Caco-2 (cell line): ENCODE data around the gene KIF6. TPM values are rescaled to one million over a fixed set of nuclear protein-coding genes. Genes with fewer than 3 reads are reported as not detected.

Experiments
- BruUV-seq: library from RNA; stranded (reverse); fragments of 400-500 nt; replicated peaks from 2 replicates; lab custom pipeline; 2021; lab: Mats Ljungman, UMichigan
- CTCF ChIA-PET: fragments of 300-600 bp; sonication (Branson Sonifier 250); formaldehyde crosslinking; loops from one replicate; lab custom pipeline; 2022; ENCODE audit warnings: antibody characterized with exemption; lab: Charles Lee
- POLR2A ChIA-PET: fragments of 300-600 bp; sonication (Branson Sonifier 250); formaldehyde crosslinking; loops from one replicate; lab custom pipeline; 2022; ENCODE audit warnings: antibody characterized with exemption; lab: Charles Lee
- DNase-seq, 2 experiments: peaks; one replicate each; pipeline versions ENCODE4 v3.0.0 to v3.0.0-alpha.2; 2020 to 2022
- H3K27me3 ChIP-seq: replicated peaks from 2 replicates; pipeline ENCODE4 v1.6.0; 2011; ENCODE audit warnings: low read length; ENCODE audit not compliant: control insufficient read depth, insufficient read depth
- H3K36me3 ChIP-seq: 2 replicates; pipeline ENCODE4 v1.5.1; 2011; ENCODE audit warnings: low read length; ENCODE audit not compliant: control insufficient read depth, insufficient read depth
- H3K4me1 ChIP-seq: fragments of 250-450 bp; sonication (Bioruptor Pico); 2 replicates; pipeline ENCODE4 v1.5.1; 2020; ENCODE audit warnings: mild to moderate bottlenecking
- H3K4me3 ChIP-seq: 2 replicates; pipeline ENCODE4 v1.5.1; 2011; ENCODE audit warnings: low read depth, mild to moderate bottlenecking, control low read depth, low read length
- H3K9me3 ChIP-seq: fragments of 250-450 bp; sonication (Bioruptor Pico); 2 replicates; pipeline ENCODE4 v1.5.1; 2020; ENCODE audit warnings: mild to moderate bottlenecking, moderate library complexity
- H3K27ac Mint-ChIP-seq: one replicate; pipeline ENCODE4 v1.8.0; 2022; ENCODE audit warnings: mixed read lengths; ENCODE audit not compliant: unreplicated experiment
- H3K27me3 Mint-ChIP-seq: one replicate; pipeline ENCODE4 v1.8.0; 2022; ENCODE audit warnings: mixed read lengths; ENCODE audit not compliant: insufficient read depth, unreplicated experiment
- H3K36me3 Mint-ChIP-seq: one replicate; pipeline ENCODE4 v1.8.0; 2022; ENCODE audit warnings: mild to moderate bottlenecking, mixed read lengths; ENCODE audit not compliant: insufficient read depth, unreplicated experiment
- H3K4me1 Mint-ChIP-seq: one replicate; pipeline ENCODE4 v1.8.0; 2022; ENCODE audit warnings: low read depth, mixed read lengths; ENCODE audit not compliant: unreplicated experiment
- H3K4me3 Mint-ChIP-seq: one replicate; pipeline ENCODE4 v1.8.0; 2022; ENCODE audit warnings: mild to moderate bottlenecking, moderate library complexity, mixed read lengths; ENCODE audit not compliant: unreplicated experiment
- H3K9me3 Mint-ChIP-seq: one replicate; pipeline ENCODE4 v1.8.0; 2022; ENCODE audit warnings: mixed read lengths; ENCODE audit not compliant: unreplicated experiment
- CTCF ChIP-seq, 2 experiments: fragments of 200-600 bp in 1 of 2; IDR thresholded peaks; 1 replicate in 1 of 2; 2 replicates in 1 of 2; pipeline versions ENCODE4 v1.5.1 to v1.8.0; 2011 to 2022; ENCODE audit warnings: antibody characterized with exemption in 1 of 2, control low read depth in 1 of 2, inconsistent platforms in 1 of 2, low read depth in 1 of 2, low read length in 1 of 2, mild to moderate bottlenecking in 1 of 2, moderate library complexity in 1 of 2; ENCODE audit not compliant: insufficient read depth in 1 of 2, severe bottlenecking in 1 of 2, unreplicated experiment in 1 of 2
- intact Hi-C: fragments of 100-400 bp; cut with micrococcal nuclease; formaldehyde crosslinking; loops from one replicate; pipeline ENCODE4 v1.10.0; 2022; ENCODE audit not compliant: unreplicated experiment
- total RNA-seq: library from RNA; stranded (reverse); gene quantifications from 2 replicates; pipeline ENCODE4 v1.2.3, GENCODE V29; 2022

Gene KIF6
- total RNA-seq, 1 experiment from 2014 or later: not detected

DNA sequence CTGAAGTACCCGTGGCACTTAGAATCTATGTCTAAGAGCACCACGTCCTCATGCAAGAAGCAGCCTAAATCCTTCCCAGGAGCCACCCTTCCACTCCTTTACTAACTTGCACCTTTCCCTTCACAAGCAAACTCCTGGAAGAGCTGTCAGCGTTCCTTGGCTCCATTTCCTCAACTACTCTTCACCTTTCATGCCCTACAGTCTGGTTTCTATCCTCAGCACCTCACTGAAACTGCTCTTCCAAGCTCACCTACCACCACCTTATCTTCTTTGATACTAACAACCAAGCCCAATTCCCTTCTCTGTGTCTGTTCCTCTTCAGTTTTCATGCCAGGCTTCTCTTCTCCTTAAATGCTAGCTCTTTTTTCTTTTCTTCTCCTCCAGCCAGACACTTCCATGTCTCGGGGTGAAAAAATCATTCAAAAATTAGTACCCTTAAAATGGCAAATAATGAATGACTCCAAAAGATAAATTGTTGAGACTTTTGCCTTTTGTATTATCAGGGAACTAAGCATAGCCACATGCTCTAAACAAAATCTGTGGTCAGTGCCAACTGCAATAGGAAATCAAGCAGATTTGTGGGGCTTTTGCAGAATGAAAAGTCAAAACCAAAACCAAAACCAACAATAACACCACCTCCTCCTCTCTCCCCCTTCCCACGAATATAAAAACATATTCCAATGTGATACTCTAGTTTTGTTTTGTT is 253.1 kb downstream of the KIF6 start:
- H3K4me1 Mint-ChIP-seq: peaks cover 6% of the 10 kb centered on the region
- POLR2A ChIA-PET: no interaction called here
- intact Hi-C loops: no loop called here

DNA sequence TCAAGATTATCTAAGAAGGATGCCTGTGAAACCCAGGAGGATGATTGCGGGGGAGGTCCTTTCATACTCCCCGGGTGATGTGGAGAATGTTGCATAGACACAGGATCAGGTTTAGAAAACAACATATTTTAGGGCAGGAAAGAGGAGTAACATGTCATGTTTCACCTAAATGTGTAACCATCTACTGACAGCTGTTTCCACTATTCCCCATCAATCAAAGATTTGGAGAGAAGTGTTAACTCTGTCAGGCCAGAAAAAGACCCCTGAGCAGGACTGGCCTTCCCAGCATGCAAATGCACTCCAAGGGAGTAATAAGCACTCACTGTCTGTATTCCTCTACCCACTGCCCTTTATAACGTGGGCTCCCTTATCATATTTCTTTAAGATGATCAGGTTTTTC is 254.7 kb downstream of the KIF6 start:
- ChIA-PET POLR2A (no interaction called here), CTCF (no interaction called here)
- Histone ChIP-seq H3K9me3 (no peaks in the 10 kb centered on the region), H3K36me3 (no peaks in the 10 kb centered on the region), H3K4me1 (no peaks in the 10 kb centered on the region), H3K4me3 (no peak overlapping the region), H3K27me3 (no peaks in the 10 kb centered on the region)
- no peak overlapping the region for H3K4me3 Mint-ChIP-seq
- no peak for TF ChIP-seq CTCF (IDR thresholded peaks at IDR 0.05; ENCODE audit: insufficient read depth in 1 of 2, low read depth in 1 of 2, low read length in 1 of 2, severe bottlenecking in 1 of 2, unreplicated experiment in 1 of 2)
- intact Hi-C loops: no loop called here
- H3K9me3 Mint-ChIP-seq: no peaks in the 10 kb centered on the region
- H3K27ac Mint-ChIP-seq: no peak overlapping the region
- DNase-seq: no peak
- BruUV-seq: no TSS peak
- peaks cover 6% of the 10 kb centered on the region for H3K4me1 Mint-ChIP-seq
- peaks cover 19% of the 10 kb centered on the region for H3K27me3 Mint-ChIP-seq
- no peaks in the 10 kb centered on the region for H3K36me3 Mint-ChIP-seq

More for the DNA sequence above, 253.1 kb downstream of the KIF6 start:
- no peaks in the 10 kb centered on the region for H3K36me3 Mint-ChIP-seq
- peaks cover 19% of the 10 kb centered on the region for H3K27me3 Mint-ChIP-seq
- DNase-seq: no peak
- CTCF ChIA-PET: interaction anchor here (0.6 kb wide), 1 partner anchor 1183 kb away, joined by 3 read pairs; no protein-coding TSS in a partner anchor
- no peaks in the 10 kb centered on the region for H3K36me3 ChIP-seq
- H3K9me3 ChIP-seq: no peaks in the 10 kb centered on the region
- no peak overlapping the region for H3K27ac Mint-ChIP-seq
- no peak for TF ChIP-seq CTCF (IDR thresholded peaks at IDR 0.05; ENCODE audit: insufficient read depth in 1 of 2, low read depth in 1 of 2, low read length in 1 of 2, severe bottlenecking in 1 of 2, unreplicated experiment in 1 of 2)
- no peak overlapping the region for H3K4me3 ChIP-seq
- no peaks in the 10 kb centered on the region for H3K9me3 Mint-ChIP-seq
- H3K4me3 Mint-ChIP-seq: no peak overlapping the region
- BruUV-seq: no TSS peak
- no peaks in the 10 kb centered on the region for H3K27me3 ChIP-seq
- no peaks in the 10 kb centered on the region for H3K4me1 ChIP-seq

GRCh38 chr6:39468385-39468784 is 256.8 kb downstream of the KIF6 start:
- no peaks in the 10 kb centered on the region for H3K36me3 Mint-ChIP-seq
- POLR2A ChIA-PET: no interaction called here
- Histone ChIP-seq H3K27me3 (no peaks in the 10 kb centered on the region), H3K36me3 (no peaks in the 10 kb centered on the region), H3K4me3 (no peak overlapping the region), H3K4me1 (no peaks in the 10 kb centered on the region), H3K9me3 (no peaks in the 10 kb centered on the region)
- intact Hi-C loops: no loop called here
- no peak for TF ChIP-seq CTCF (IDR thresholded peaks at IDR 0.05; ENCODE audit: insufficient read depth in 1 of 2, low read depth in 1 of 2, low read length in 1 of 2, severe bottlenecking in 1 of 2, unreplicated experiment in 1 of 2)
- H3K27me3 Mint-ChIP-seq: peaks cover 25% of the 10 kb centered on the region
- peaks cover 6% of the 10 kb centered on the region for H3K4me1 Mint-ChIP-seq
- H3K9me3 Mint-ChIP-seq: no peaks in the 10 kb centered on the region
- no peak overlapping the region for H3K4me3 Mint-ChIP-seq
- CTCF ChIA-PET: no interaction called here
- DNase-seq: no peak
- no peak overlapping the region for H3K27ac Mint-ChIP-seq
- BruUV-seq: no TSS peak
